K562 (cell line): ENCODE data around the gene ORC2. TPM values are rescaled to one million over a fixed set of nuclear protein-coding genes. Genes with fewer than 3 reads are reported as not detected.

Experiments
- ATAC-seq: fragments of 200-7000 bp; cut with Tn5 transposase; 3 replicates; pipeline ENCODE4 v1.9.1; 2020; ENCODE audit warnings: moderate library complexity
- BruUV-seq: library from RNA; stranded (reverse); fragments of 400-500 nt; replicated peaks from 2 replicates; lab custom pipeline; 2021; lab: Mats Ljungman, UMichigan
- CTCF ChIA-PET: fragments of 300-600 bp; formaldehyde crosslinking; extraction: SDS; loops from one replicate; lab custom pipeline; 2021; ENCODE audit warnings: low intra/inter-chr PET ratio; lab: Yijun Ruan, JAX
- POLR2A ChIA-PET: fragments of 300-600, 350-650 bp; sonication (Branson Sonifier 250); formaldehyde crosslinking; extraction: SDS; loops from one replicate; lab custom pipeline; 2021; ENCODE audit warnings: antibody characterized with exemption, inconsistent platforms; lab: Yijun Ruan, JAX
- DNase-seq, 4 experiments: peaks; one replicate each; pipeline versions ENCODE4 v3.0.0 to v3.0.0-alpha.2; 2011 to 2018; ENCODE audit warnings: low spot score in 3 of 4, mixed read lengths in 3 of 4; ENCODE audit errors: extremely low read depth in 1 of 4
- FAIRE-seq: peaks from 2 replicates; lab custom pipeline; 2011; peaks lifted over from hg19 to GRCh38; lab: Jason Lieb, UNC
- H2AFZ ChIP-seq: 2 replicates; pipeline ENCODE4 v1.6.0; 2011; ENCODE audit warnings: low read depth, low read length, control low read depth, inconsistent platforms
- H3K27ac ChIP-seq: fragments of 200-600 bp; 3 replicates; pipeline ENCODE4 v1.8.0; 2011; ENCODE audit warnings: low read depth, mild to moderate bottlenecking, control low read depth, inconsistent platforms, low read length, moderate library complexity, mixed read lengths; ENCODE audit errors: extremely low read depth
- H3K27me3 ChIP-seq, 2 experiments: fragments of 300-600 bp in 1 of 2; 2 replicates in 1 of 2; 3 replicates in 1 of 2; pipeline versions ENCODE4 v1.6.0 to v1.8.0; 2011; ENCODE audit warnings: inconsistent platforms in 2 of 2, low read length in 2 of 2, mild to moderate bottlenecking in 1 of 2, mixed read lengths in 1 of 2, moderate library complexity in 1 of 2; ENCODE audit not compliant: control insufficient read depth in 2 of 2, insufficient read depth in 2 of 2
- H3K36me3 ChIP-seq: fragments of 300-600 bp; 3 replicates; pipeline ENCODE4 v1.8.0; 2011; ENCODE audit warnings: mild to moderate bottlenecking, low read length, inconsistent platforms; ENCODE audit not compliant: control insufficient read depth, insufficient read depth
- H3K4me1 ChIP-seq, 2 experiments: fragments of 200-600 bp in 1 of 2; replicated peaks in 1 of 2; 2 replicates in 1 of 2; 3 replicates in 1 of 2; pipeline versions ENCODE4 v1.5.1 to v1.8.0; 2011; ENCODE audit warnings: inconsistent platforms in 2 of 2, low read length in 2 of 2, mild to moderate bottlenecking in 1 of 2, mixed read lengths in 1 of 2, moderate library complexity in 1 of 2; ENCODE audit not compliant: control insufficient read depth in 2 of 2, insufficient read depth in 2 of 2
- H3K4me2 ChIP-seq: 2 replicates; pipeline ENCODE4 v1.6.1; 2011; ENCODE audit warnings: low read length, control low read depth, inconsistent platforms, mixed read lengths; ENCODE audit not compliant: insufficient read depth
- H3K4me3 ChIP-seq: fragments of 200-600 bp; sonication (generic), shearing (Covaris generic); 2 replicates; pipeline ENCODE4 v1.5.1; 2016; ENCODE audit warnings: control low read depth, inconsistent platforms
- H3K79me2 ChIP-seq: fragments of 200-600 bp; 3 replicates; pipeline ENCODE4 v1.8.0; 2011; ENCODE audit warnings: low read length, inconsistent platforms; ENCODE audit not compliant: control insufficient read depth, insufficient read depth
- H3K9ac ChIP-seq, 2 experiments: 2 replicates each; pipeline versions ENCODE4 v1.6.0 to v1.6.1; 2011; ENCODE audit warnings: low read depth in 2 of 2, low read length in 2 of 2, control low read depth in 1 of 2, inconsistent platforms in 1 of 2, mild to moderate bottlenecking in 1 of 2, mixed read lengths in 1 of 2; ENCODE audit not compliant: insufficient read depth in 1 of 2
- H3K9me1 ChIP-seq: one replicate; pipeline ENCODE4 v1.6.0; 2011; ENCODE audit warnings: inconsistent platforms, mild to moderate bottlenecking, low read length, moderate library complexity; ENCODE audit not compliant: control insufficient read depth, insufficient read depth
- H3K9me3 ChIP-seq: replicated peaks from 2 replicates; pipeline ENCODE4 v1.5.1; 2011; ENCODE audit warnings: low read depth, low read length, inconsistent platforms; ENCODE audit not compliant: control insufficient read depth, insufficient read depth
- H4K20me1 ChIP-seq: replicated peaks from 2 replicates; pipeline ENCODE4 v1.6.1; 2011; ENCODE audit warnings: low read length, inconsistent platforms, mixed read lengths; ENCODE audit not compliant: control insufficient read depth, insufficient read depth
- BCOR ChIP-seq: fragments of 450-650 bp; IDR thresholded peaks from 2 replicates; pipeline ENCODE4 v1.6.1; 2016
- E2F4 ChIP-seq: sonication (generic); formaldehyde crosslinking; IDR thresholded peaks from 2 replicates; pipeline ENCODE4 v1.8.0; 2022; ENCODE audit warnings: mild to moderate bottlenecking, low read depth, missing genetic modification reagents
- HDAC8 ChIP-seq: fragments of 450-650 bp; IDR thresholded peaks from 2 replicates; pipeline ENCODE4 v1.6.1; 2016; ENCODE audit warnings: mild to moderate bottlenecking, missing genetic modification characterization, moderate library complexity, missing compliant biosample characterization
- IFI16 ChIP-seq: fragments of 250-450 bp; sonication (Bioruptor Pico); IDR thresholded peaks from 2 replicates; pipeline ENCODE4 v2.1.2; 2022; ENCODE audit warnings: mild to moderate bottlenecking, inconsistent platforms
- PBX2 ChIP-seq, 2 experiments: IDR thresholded peaks in 1 of 2; conservative IDR thresholded peaks in 1 of 2; 2 replicates each; pipeline ENCODE4 v1.6.1; 2016; ENCODE audit warnings: low read depth in 2 of 2, mild to moderate bottlenecking in 1 of 2, missing compliant biosample characterization in 1 of 2, missing genetic modification characterization in 1 of 2, moderate library complexity in 1 of 2
- PHF21A ChIP-seq: fragments of 450-650 bp; IDR thresholded peaks from 2 replicates; pipeline ENCODE4 v1.6.1; 2017; ENCODE audit warnings: low read depth, borderline replicate concordance
- SIX5 ChIP-seq, 2 experiments: IDR thresholded peaks; 2 replicates each; pipeline ENCODE4 v1.6.1; 2011; ENCODE audit warnings: low read length in 2 of 2, borderline replicate concordance in 1 of 2, low read depth in 1 of 2, mild to moderate bottlenecking in 1 of 2, moderate library complexity in 1 of 2; ENCODE audit not compliant: insufficient read depth in 1 of 2
- SMARCA4 ChIP-seq: fragments of 450-650 bp; IDR thresholded peaks from 2 replicates; pipeline ENCODE4 v1.6.1; 2016
- SRSF1 ChIP-seq: fragments of 200-400 bp; formaldehyde crosslinking; IDR thresholded peaks from 2 replicates; pipeline ENCODE4 v1.6.1; 2017; ENCODE audit warnings: mild to moderate bottlenecking, low read depth, low read length, moderate library complexity
- USF1 ChIP-seq: sonication (generic); formaldehyde crosslinking; IDR thresholded peaks from 2 replicates; pipeline ENCODE4 v1.9.0; 2022; ENCODE audit warnings: mild to moderate bottlenecking, missing genetic modification reagents
- ZBTB12 ChIP-seq: fragments of 250-450 bp; sonication (Bioruptor Pico); IDR thresholded peaks from 2 replicates; pipeline ENCODE4 v1.4.0; 2020
- ZNF146 ChIP-seq: IDR thresholded peaks from one replicate; pipeline ENCODE4 v1.6.1; 2018; ENCODE audit warnings: missing compliant biosample characterization; ENCODE audit not compliant: unreplicated experiment
- ZNF280A ChIP-seq: fragments of 450-650 bp; IDR thresholded peaks from 2 replicates; pipeline ENCODE4 v1.6.1; 2018; ENCODE audit warnings: mild to moderate bottlenecking, low read depth; ENCODE audit not compliant: partially characterized antibody
- ZNF57 ChIP-seq: fragments of 450-650 bp; formaldehyde crosslinking; IDR thresholded peaks from 2 replicates; pipeline ENCODE4 v1.4.0; 2020; ENCODE audit warnings: mild to moderate bottlenecking, moderate library complexity
- WGBS: fragments of 100-300 bp; shearing (Covaris generic); methylation state at CpG from one replicate; pipeline ENCODE4 v1.1.6; 2016; ENCODE audit warnings: low coverage, mixed read lengths; ENCODE audit not compliant: insufficient coverage; ENCODE audit errors: missing lambda C conversion rate; 5-methylcytosine and 5-hydroxymethylcytosine counted together
- in situ Hi-C: fragments of 300-500 bp; cut with MboI; formaldehyde crosslinking; loops from 4 replicates; pipeline ENCODE4 v1.15.0; 2018; ENCODE audit warnings: inconsistent platforms, mixed read lengths
- intact Hi-C: fragments of 100-400 bp; cut with micrococcal nuclease; formaldehyde crosslinking; loops from 2 replicates; pipeline ENCODE4 v1.14.2; 2022
- polyA plus RNA-seq, 8 experiments: library from polyadenylated mRNA; depleted of rRNA in 4 of 8; stranded (reverse) in 5 of 8; unstranded in 3 of 8; fragments of >200 nt; fragmentation: Nextera tagmentation in 2 of 8; fragmentation: Illumina TruSeq in 1 of 8; extraction: Ambion mirVana in 2 of 8; extraction: Trizol in 1 of 8; gene quantifications; 2 replicates each; pipeline versions ENCODE4 v1.2.1 to v1.2.3, GENCODE V29; 2011 to 2014; ENCODE audit warnings: inconsistent platforms in 1 of 8, missing spikeins in 1 of 8
- total RNA-seq, 7 experiments: library from RNA; depleted of rRNA in 6 of 7; stranded (reverse); fragments of >200 nt in 6 of 7; fragmentation: Illumina TruSeq in 2 of 7; extraction: Trizol in 2 of 7; gene quantifications; 2 replicates each; pipeline versions ENCODE4 v1.2.1 to v1.2.3, GENCODE V29; 2011 to 2021; ENCODE audit warnings: low replicate concordance in 1 of 7

Gene ORC2
- total and polyA plus RNA-seq, 9 of the 15 experiments (the other 6 are each of a cell fraction or from before 2014, with no cell fraction given), result 5.6 to 41.1 (median 19.0) TPM

GRCh38 chr2:200961674-200962073 lies 1.8 kb downstream of the ORC2 start (continued):
- TF ChIP-seq SIX5 (IDR thresholded peaks at IDR 0.05; ENCODE audit: borderline replicate concordance in 1 of 2, insufficient read depth in 1 of 2, low read depth in 1 of 2, low read length in 2 of 2) (no peak), E2F4 (CRISPR knock-in tag) (no peak), PHF21A (no peak), BCOR (no peak), ZNF146 (CRISPR knock-in tag) (no peak), USF1 (no peak), SMARCA4 (no peak), ZBTB12 (no peak)

- intact Hi-C loops (no loop called here), in situ Hi-C loops (no loop called here)
- ATAC-seq (no peak), DNase-seq (no peak), FAIRE-seq (no peak)
- H3K27ac ChIP-seq, result no peak overlapping the region
- H3K79me2 ChIP-seq, result no peaks in the 10 kb centered on the region; the same call in 2 of the 3 replicates
- no peak overlapping the region for H3K9ac ChIP-seq
- H3K36me3 ChIP-seq, result peaks cover 79% of the 10 kb centered on the region
- 94% methylated on average over 3 of the region's 3 CpGs for WGBS
- H3K9me1 ChIP-seq, result no peaks in the 10 kb centered on the region
- no TSS peak for BruUV-seq
- POLR2A ChIA-PET, result no interaction called here
- no peaks in the 10 kb centered on the region for H3K9me3 ChIP-seq
- H3K4me2 ChIP-seq, result no peak overlapping the region
- CTCF ChIA-PET, result no interaction called here
- H3K4me1 ChIP-seq, result no peaks in the 10 kb centered on the region
- no peak overlapping the region for H3K4me3 ChIP-seq
- H3K27me3 ChIP-seq, result no peaks in the 10 kb centered on the region
- no peak overlapping the region for H2AFZ ChIP-seq
- no peaks in the 10 kb centered on the region for H4K20me1 ChIP-seq
- no peak for TF ChIP-seq ZNF280A
- TF ChIP-seq PBX2 (CRISPR knock-in tag; IDR thresholded peaks at IDR 0.05; ENCODE audit: low read depth), result no peak
- no peak for TF ChIP-seq PBX2 (tag; conservative IDR thresholded peaks at IDR 0.05; ENCODE audit: low read depth)
- TF ChIP-seq SIX5 (IDR thresholded peaks at IDR 0.05; ENCODE audit: borderline replicate concordance in 1 of 2, insufficient read depth in 1 of 2, low read depth in 1 of 2, low read length in 2 of 2), result no peak
- no peak for TF ChIP-seq SMARCA4
- TF ChIP-seq IFI16 (CRISPR knock-in tag), result no peak
- TF ChIP-seq SRSF1, result no peak
- no peak for TF ChIP-seq HDAC8 (tag)
- no peak for TF ChIP-seq ZNF57
Observed at GRCh38 chr2:200950378-200950777, 13.1 kb downstream of the ORC2 start.
